ENCODE results near the gene MYO5A. TPM values are rescaled to one million over a fixed set of nuclear protein-coding genes. Genes with fewer than 3 reads are reported as not detected.
"Not testable (repeated sequence)": the region's sequence is repeated elsewhere in the genome, so short reads cannot be mapped to it uniquely, and the experiment has no call there.

Gene MYO5A
- total RNA-seq, 2 donors from 2014 or later, result 2.6 to 6.0 TPM

DNA sequence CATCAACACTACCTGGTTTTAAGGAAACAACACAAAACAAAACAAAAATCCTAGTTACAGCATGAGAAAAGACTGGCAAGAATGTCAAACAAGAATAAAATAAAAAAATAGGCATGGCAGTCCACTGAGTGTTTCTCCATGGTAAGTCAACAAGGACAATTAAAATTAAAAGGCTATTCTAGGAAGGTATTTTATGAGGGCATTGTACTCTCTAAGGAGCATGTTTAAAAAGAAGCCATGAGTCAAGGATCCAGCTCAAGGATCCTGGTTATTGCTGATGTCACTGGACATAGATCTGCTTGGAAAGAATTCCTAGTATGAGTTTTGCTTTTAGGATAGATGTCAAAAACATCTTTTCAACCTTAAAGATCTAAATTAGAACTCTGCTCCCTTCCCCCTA, 106.7 kb downstream of the MYO5A start:
- intact Hi-C loops (cut with DNase I), result no loop called here
- TF ChIP-seq, protein P1, sequence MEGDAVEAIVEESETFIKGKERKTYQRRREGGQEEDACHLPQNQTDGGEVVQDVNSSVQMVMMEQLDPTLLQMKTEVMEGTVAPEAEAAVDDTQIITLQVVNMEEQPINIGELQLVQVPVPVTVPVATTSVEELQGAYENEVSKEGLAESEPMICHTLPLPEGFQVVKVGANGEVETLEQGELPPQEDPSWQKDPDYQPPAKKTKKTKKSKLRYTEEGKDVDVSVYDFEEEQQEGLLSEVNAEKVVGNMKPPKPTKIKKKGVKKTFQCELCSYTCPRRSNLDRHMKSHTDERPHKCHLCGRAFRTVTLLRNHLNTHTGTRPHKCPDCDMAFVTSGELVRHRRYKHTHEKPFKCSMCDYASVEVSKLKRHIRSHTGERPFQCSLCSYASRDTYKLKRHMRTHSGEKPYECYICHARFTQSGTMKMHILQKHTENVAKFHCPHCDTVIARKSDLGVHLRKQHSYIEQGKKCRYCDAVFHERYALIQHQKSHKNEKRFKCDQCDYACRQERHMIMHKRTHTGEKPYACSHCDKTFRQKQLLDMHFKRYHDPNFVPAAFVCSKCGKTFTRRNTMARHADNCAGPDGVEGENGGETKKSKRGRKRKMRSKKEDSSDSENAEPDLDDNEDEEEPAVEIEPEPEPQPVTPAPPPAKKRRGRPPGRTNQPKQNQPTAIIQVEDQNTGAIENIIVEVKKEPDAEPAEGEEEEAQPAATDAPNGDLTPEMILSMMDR (IDR thresholded peaks at IDR 0.05), result no peak

GRCh38 chr15:52421029-52421428, 107.7 kb downstream of the MYO5A start:
- intact Hi-C loops (cut with DNase I), result no loop called here
- TF ChIP-seq, protein P1 (IDR thresholded peaks at IDR 0.05), result no peak

More for the DNA sequence above, 106.7 kb downstream of the MYO5A start:
- no peak overlapping the region for H3K4me3 ChIP-seq
- no peaks in the 10 kb centered on the region for H3K36me3 ChIP-seq
- H3K9ac ChIP-seq (ENCODE audit: low read depth in 2 of 2, low read length in 2 of 2), result no peak overlapping the region
- H3K27me3 ChIP-seq, result no peaks in the 10 kb centered on the region
- H3K27ac ChIP-seq, result no peak overlapping the region
- no peak for DNase-seq
- H3K9me3 ChIP-seq, result no peaks in the 10 kb centered on the region
- H3K4me1 ChIP-seq, result no peaks in the 10 kb centered on the region

GRCh38 chr15:52419494-52419893, 109.2 kb downstream of the MYO5A start:
- H3K4me3 ChIP-seq, result no peak overlapping the region
- no peak for DNase-seq
- TF ChIP-seq, protein P1 (IDR thresholded peaks at IDR 0.05), result no peak
- H3K4me1 ChIP-seq, result no peaks in the 10 kb centered on the region
- intact Hi-C loops (cut with DNase I), result no loop called here
- no peaks in the 10 kb centered on the region for H3K9me3 ChIP-seq
- no peak overlapping the region for H3K9ac ChIP-seq (ENCODE audit: low read depth in 2 of 2, low read length in 2 of 2)
- no peak overlapping the region for H3K27ac ChIP-seq
- no peaks in the 10 kb centered on the region for H3K36me3 ChIP-seq
- no peaks in the 10 kb centered on the region for H3K27me3 ChIP-seq

More at GRCh38 chr15:52421029-52421428, 107.7 kb downstream of the MYO5A start:
- Histone ChIP-seq H3K4me3 (no peak overlapping the region), H3K27me3 (no peaks in the 10 kb centered on the region), H3K9ac (ENCODE audit: low read depth in 2 of 2, low read length in 2 of 2) (no peak overlapping the region), H3K36me3 (no peaks in the 10 kb centered on the region), H3K27ac (no peak overlapping the region), H3K4me1 (no peaks in the 10 kb centered on the region), H3K9me3 (no peaks in the 10 kb centered on the region)
- DNase-seq, result no peak

DNA sequence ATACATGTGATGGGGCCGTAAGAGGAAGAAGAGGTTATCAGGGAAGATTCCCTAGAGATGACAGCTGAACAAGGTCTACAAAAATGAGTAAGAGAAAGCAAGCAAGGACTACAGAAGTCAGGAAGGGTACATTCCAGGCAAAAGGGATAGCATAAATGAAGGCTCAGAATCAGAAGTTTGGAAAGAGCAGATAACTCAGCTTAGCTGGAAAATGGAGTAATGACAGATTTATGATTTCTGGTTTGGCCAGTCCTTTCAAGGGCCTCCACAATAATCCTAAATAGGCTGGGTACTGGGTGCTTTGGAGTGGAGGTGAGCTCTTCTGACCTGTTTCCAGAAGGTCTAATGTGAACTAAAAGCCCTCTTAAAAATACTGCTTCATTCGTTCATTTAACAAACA, 110.7 kb downstream of the MYO5A start:
- no peaks in the 10 kb centered on the region for H3K27me3 ChIP-seq
- H3K4me3 ChIP-seq, result no peak overlapping the region
- no peaks in the 10 kb centered on the region for H3K36me3 ChIP-seq
- TF ChIP-seq, protein P1 (IDR thresholded peaks at IDR 0.05), result no peak
- intact Hi-C loops (cut with DNase I), result no loop called here
- H3K4me1 ChIP-seq, result no peaks in the 10 kb centered on the region
- no peaks in the 10 kb centered on the region for H3K9me3 ChIP-seq
- no peak for DNase-seq
- no peak overlapping the region for H3K9ac ChIP-seq (ENCODE audit: low read depth in 2 of 2, low read length in 2 of 2)
- no peak overlapping the region for H3K27ac ChIP-seq

- TF ChIP-seq, protein P1 (IDR thresholded peaks at IDR 0.05), result no peak
- Histone ChIP-seq H3K9me3 (no peaks in the 10 kb centered on the region), H3K27me3 (no peaks in the 10 kb centered on the region), H3K4me1 (no peaks in the 10 kb centered on the region), H3K4me3 (no peak overlapping the region), H3K27ac (no peak overlapping the region), H3K9ac (ENCODE audit: low read depth in 2 of 2, low read length in 2 of 2) (no peak overlapping the region), H3K36me3 (no peaks in the 10 kb centered on the region)
- intact Hi-C loops (cut with DNase I), result no loop called here
- DNase-seq, result no peak
These were observed 111.2 kb downstream of the MYO5A start for GRCh38 chr15:52417521-52417920.

DNA sequence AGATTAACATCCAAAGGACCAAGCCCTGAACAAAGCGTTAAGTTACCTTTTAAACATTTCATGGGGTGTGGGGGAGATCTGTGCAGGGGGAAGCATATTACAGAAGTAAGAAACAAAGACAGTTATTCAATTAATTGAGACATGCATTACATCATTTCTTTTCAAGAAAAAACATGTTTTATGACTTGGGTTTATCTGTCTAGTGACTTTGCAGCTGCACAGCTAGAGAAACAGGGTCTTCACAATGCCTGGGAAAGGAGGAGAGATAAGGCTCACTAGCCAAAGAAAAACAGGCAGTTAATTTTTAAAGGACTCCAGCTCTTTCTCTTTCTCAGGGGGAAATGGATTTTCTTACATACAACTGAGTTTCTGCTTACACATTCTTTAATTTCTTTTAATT, 112.1 kb downstream of the MYO5A start:
- H3K27me3 ChIP-seq; DNase-seq; H3K36me3 ChIP-seq; H3K27ac ChIP-seq; H3K4me3 ChIP-seq; H3K9ac ChIP-seq (ENCODE audit: low read depth in 2 of 2, low read length in 2 of 2); H3K4me1 ChIP-seq; intact Hi-C loops (cut with DNase I); H3K9me3 ChIP-seq: not testable (repeated sequence)
